GM19025 (cell line): ENCODE measurements around the gene CD63.

Experiments used
- ATAC-seq: cut with Tn5 transposase; IDR thresholded peaks from one replicate; pipeline ENCODE4 v1.9.1; 2021; ENCODE audit warnings: mild to moderate bottlenecking, low read depth, moderate library complexity; ENCODE audit not compliant: unreplicated experiment

The CD63 gene

DNA sequence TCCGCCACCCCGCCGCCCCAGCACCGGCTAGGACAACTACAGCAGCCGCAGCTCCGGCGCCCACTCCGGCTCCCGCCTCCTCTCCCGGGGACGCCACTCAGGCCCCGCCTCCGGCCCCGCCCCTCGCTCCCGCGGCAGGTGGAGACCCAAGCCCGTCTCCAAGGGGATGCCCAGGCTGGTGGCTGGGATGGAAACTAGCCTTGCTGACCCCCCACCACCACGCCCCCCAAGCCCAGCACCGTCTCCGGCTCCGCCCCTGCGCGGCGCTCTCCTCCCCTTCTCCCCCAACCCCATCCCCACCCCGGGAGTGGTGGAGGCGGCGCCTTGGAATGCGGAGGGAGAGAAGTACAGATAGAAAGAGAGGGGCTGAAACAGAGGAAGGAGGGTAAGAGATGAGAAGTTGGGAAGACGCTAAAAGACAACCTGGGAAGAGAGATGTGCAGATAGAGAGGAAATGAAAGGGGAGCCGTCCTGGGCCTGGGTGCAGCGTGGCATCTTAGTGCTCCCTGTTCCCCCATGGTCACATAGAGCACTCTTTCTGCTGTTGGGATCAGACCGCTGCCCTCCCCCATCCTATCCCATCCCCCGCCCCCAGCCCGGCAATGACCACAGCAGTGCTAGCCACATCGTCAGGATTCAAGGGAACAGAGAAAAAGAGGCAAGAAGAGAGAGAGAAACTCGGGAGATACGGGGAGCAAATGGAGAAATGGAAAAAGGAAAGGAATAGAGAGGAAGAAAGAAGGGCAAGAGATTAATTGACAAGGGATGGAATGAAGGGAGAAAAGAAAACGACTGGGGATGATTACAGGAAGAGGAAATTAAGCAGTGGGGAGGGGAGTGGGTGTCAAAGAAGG lies 20.7 kb downstream of the CD63 start, which contains the start of gene ITGA7:
TSS of gene ITGA7 (minus strand) at position 64 of the 854 bp plus-strand sequence. CDS start 222 bp downstream, outside the sequence.
- ATAC-seq: no peak

DNA sequence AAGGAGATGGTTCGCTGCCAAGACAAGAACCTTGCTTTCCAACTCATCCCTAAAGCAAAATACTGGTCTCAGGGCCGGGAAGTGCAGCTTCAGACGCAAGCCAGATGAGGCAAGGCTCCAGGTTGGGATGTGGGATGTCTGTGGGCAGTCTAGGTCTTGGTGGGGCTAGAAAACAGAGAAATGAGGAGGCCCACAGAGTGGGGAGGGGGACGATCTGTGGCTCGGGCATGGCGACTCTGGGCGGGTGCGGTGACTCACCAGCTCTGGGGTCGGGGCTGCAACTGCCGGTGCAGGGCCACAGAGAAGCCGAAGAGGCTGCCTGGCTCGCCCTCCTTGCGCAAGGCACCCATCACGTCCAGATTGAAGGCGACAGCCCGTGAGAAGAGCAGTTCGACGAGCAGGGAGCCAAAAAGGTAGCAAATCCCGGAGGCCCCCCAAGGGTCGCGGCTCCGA lies 21.6 kb downstream of the CD63 start:
- no peak for ATAC-seq

DNA sequence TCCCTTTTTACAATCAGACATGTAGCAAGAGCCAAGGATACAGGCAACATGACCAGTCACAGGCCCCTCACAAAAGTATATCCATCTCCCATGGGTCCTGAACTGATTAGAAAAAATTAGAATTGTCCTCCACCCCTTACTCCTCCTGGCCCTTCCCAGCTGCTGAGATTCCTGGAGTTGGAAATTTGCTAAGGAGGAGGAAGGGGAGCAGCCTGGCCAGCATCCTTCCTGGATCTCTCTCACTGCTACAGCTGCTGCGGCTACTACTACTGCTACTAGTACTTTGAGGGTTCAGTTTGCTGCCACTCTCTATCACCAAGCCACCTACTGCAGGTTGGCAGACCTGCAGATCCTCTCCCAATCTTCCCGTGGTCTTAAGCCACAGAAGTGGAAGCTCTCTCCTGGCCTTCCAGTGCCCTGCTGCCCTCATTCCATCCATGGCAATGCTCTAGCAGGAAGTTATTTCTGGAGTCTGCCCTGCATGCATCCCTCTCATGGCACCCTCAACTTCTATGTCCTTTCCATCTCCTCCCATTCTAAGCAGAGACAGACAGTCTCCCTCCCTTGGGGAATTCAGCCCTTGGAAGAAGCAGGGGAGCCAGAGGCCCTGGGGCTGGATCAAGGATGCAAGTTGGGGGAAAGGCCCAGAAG lies 22.1 kb downstream of the CD63 start:
- no peak for ATAC-seq

DNA sequence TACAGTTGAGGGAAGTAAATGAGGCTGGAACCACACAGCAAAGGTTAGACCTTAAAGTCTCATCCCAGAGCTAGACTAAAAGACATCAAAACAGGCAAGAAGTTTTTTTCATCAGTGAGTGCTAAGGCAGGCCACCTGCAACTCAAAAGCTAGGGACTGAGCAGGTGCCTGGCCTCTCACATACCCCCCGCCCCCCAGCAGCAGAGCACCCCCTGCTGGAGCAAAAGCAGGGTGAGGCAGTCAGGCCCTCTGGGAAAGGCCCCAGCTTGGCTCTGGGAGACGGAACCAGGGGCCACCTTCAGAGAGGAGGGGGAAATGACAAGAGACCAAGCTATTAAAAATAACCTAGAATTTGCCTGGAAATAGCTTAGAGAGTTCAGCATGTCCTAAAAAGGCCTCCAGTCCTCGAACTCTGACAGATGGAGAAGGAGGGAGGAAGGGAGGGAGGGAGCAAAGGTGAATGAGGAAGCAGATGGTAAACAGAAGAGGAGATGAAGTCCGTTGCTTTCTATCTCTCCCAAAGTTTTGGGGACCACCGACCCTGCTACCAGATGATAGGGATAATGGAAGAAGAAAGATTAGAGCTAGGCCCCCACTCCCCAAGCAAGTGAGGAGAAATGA lies 22.9 kb downstream of the CD63 start:
- ATAC-seq: no peak

DNA sequence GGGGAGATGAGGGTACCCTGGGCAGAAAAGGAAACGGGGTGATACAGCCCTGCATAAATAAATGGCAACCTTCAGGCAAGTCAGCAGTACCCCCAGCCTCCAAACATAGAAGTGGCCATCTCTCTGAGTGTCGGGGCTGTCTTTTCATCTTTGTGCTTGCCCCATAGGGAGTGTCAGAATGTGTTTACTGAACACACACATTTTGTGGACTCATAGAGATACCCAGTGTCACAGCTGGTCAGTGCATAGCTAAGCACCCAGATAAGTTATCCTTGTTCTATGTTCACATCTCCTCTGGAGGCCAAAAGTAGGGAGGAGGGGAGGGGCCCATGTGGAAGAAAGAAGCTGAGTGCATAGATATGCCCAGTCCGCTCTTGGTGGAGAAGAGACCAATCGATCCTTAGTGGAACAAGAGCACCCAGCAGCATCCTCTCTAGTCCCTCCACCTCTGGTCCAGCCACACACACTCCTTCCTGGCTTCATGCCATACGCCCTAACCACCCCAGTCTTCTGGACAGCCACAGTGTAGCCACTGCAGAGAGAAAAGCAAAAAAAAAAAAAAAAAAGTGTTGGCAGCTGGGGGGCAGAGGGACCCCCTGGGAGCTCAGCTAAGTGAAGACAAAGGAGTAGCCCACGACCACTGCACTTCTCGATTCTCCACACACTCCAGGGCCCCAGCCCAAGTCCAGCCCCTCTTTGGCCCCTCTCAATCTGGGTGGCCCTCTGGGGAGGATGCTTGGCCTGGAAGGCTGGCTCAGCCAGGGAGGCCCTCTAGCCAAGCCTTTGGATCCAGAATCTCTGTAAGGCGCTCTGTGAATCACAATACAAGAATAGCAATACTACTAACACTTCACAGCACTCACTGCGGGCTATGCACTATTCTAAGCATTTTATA lies 23.7 kb downstream of the CD63 start:
- ATAC-seq: no peak

DNA sequence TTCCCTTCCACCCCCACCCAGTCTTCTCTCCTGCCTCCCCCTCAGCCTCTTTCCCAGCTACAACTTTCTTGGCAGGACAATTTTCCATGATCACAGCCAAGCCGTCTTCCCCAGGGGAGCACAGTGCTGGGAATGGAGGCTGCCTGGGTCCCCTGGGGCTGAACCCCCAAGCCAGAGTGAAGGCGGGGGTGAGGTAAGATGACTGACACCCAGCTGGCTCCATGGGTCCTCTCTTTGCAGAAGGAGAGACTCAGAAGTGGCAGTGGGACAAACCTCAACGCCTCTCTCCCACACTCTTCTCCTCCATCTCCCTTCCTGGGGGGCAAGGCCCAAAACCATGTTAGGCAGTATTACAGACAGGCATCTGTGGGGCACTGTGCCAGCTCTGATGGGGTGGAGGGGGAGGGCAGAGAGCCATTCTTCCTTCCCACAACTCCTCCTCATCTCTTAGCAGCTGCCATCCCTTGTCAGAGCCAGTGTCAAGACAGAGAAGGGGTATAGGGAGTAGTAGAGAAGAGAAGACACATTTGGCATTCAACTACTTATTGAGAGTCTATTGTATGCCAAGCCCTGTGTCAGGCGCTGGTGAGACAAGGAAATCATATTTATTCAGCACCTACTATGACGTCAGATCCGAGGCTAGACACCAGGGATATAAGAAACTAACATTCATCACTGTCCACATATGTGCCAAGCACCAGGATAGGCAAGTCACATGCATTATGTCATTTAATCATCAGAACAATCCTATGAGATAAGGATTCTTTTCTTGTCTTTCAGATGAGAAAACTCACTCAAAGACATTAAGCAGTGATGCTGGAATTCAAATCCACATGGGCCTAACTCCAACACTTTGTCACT lies 24.7 kb downstream of the CD63 start:
- ATAC-seq: no peak

DNA sequence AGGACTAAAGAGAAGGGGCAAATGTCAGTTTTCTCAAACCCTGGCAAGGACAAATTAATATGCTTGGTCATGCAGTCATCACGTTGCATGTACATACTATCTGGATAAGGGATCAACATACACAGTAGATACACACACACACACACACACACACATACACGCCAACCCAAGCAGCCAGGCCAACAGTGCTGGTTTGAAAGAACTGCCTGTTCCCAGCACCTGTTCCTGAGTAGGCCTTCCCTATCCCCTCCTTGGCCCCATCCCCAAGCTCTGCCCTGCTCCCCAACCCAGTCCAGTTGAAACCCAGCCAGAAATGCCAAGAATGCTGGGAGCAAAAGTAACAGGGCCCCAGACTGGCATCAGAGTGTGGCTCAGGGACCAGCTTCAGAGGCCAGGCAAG lies 25.5 kb downstream of the CD63 start:
- ATAC-seq: no peak

DNA sequence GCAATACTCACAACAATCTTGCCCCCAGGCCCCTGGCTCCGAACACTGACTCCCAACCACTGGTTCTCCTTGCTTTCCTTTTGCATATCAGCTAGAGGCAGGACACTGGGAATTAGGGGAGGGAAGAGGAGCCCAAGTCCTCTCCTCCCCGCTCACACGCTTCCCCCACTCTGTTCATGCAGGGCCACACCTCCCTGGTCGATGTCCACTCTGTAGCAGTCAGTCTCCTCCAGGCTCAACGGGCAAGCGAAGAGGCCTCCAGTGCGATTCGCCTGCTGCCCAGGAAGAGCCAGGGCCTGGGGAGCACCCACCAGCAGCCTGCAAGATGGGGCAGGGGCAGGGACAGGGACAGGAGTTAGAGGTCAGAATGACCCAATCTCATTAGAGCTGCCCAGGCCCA lies 25.9 kb downstream of the CD63 start:
- ATAC-seq: no peak

DNA sequence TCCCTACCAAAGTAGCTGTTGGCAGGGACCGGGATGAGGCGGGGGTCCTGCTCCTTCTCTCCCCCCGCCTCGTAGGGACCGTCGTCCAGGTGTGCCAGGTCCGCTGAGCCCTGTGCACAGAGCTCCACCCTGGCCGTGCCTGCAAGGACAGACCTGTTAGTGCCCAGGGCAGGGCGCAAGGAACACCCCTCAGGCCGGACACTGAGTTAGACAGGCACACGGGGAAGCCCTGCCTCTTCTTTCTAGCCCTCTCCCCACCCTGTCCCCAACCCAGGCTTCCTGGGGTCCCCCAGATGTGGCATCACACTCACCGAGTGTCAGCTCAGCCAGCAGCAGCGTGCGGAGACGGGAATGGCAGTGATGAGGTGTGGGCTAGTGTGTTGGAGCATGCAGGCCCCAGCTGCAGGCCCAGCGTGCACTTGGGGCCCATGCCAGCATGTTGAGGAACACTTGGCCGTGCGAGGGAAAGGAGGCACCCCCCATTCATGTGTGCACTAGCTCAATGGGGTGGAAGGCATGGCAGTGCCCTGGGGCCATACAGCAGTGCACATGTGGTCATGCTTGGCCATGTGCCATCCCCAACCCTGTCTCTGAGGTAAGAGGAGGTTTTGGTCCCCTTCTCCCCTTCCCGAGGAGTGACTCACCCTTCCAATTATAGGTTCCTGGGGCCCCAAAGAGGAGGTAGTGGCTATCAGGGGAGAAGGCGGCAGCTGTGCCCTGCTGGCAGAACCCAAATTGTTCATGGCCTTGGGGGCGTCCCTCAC lies 28.4 kb downstream of the CD63 start:
- no peak for ATAC-seq

DNA sequence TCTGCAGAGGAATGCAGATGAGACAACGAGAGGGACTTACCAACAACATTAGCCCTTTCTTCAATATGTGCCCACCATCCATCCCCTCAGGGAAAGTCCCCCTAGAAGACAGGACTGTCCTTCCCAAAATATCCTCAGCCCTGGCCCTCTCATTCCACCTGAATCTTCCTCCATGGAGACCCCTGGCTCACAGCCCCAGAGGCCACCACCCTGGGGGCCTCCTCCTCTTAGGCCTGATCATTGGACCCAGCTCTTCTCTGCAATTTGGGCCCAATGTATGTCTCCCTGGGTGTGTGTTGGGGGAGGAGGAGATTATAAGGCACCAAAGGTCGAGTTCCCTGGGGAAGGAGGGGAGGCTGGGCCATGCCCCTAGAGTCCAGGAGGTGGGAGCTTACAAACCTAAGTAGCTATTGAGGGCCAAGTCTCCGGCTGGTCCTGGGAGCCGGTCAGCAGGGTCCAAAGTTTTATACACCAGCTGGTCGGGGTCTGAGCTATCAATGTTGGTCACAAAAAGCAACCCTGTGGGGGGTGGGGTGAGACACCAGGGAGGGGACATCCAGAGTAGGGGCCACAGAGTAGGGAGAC lies 29.2 kb downstream of the CD63 start:
- no peak for ATAC-seq

DNA sequence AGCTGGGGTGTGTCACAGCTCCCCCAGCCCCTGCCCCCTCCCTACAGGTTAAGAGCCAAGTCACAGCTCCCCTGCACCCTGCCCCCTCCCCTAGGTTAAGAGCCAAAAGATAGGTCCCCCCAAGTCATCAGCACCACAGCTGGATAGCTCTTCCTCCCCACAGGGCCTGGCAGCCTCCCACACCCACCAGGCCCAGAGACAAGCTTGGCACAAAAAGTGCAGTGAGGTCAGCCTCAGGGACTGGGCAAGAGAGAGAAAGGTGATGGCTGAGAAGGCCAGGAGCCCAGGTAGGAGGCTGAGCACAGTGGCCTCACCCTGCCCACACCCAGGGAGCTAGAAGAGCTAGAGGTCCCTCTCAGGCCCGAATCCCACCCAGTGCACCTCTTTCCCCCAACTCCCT lies 29.8 kb downstream of the CD63 start:
- ATAC-seq: no peak

DNA sequence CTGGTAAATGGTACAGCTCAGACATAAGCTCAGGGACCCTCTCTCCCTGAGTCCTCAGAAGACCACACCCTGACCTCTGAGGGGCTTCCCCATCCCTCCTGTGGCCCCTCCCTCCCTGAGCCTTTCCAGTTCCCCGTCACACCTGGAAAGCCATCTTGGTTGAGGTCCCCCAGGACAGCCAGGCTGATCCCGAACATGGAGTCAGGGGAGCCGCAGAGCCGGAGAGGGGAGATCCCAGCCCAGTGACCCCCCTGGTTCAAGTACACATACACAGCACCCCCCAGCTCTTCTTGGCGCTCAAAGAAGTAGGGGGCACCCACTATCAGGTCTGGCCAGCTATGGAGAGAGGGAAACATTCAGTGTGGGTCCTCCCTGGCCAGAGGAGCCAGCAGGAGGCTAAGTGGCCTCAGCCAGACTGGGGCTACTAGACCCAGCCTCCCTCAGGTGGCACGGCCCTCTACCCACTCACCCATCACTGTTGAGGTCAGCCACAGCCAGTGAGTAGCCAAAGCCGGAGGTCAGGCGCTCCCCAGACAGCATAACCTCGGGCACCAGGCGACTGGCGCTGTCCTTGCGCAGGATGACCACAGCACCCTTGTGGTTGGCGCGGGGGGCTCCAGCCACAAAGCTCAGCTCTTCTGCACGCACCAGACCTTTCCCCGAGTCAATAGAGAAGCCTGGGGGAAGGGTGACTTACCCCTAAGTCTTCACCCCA lies 30.4 kb downstream of the CD63 start:
- ATAC-seq: no peak

DNA sequence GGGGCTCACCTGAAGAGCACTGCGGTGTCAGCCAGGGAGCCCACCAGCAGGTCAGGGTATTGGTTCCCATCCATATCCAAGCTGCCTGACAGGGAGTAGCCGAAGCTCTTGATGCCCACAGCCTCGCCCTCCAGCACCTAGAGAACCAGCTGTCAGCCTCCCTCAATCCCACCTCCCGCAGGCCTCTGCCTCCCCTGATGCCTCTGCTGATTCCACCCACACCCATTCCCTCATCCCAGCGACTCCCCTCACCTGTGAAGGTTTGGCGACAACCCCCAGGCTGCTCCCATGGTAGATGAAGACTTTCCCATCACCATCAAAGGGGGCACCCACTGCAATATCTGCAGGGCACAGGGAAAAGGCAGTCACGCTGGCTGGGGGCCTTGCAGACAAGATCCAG lies 31.1 kb downstream of the CD63 start:
- no peak for ATAC-seq

DNA sequence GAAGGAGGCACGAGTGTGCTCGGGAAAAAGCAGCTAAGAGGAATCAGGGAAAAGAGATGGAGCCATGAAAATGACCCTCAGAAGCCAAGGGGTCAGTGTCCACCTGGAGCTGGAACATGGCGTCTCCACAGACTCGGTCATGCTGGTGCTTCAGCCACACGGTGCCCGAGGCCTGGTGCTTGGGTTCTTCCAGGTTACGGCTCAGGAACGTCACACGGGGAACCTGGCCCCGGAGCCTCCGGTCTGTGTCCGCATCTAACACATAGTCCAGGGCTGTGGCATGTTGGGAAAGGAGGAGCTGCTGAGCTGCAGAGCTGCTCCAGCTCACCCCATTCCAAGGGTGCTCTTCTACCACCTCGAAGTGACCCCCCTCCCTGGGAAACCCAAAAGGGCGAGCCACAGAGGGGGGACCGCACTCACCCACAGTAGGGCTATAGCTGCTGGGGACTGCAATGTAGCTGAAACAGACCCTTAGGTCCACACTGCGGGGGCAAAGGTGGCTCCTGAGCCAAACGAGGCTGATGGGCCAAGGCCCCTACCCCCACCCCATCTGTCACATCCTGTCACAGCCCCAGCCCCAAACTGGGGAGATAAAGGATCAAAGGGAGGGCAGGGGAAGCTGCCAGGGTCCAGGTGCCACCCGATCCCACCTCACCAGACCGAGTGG lies 31.9 kb downstream of the CD63 start:
- ATAC-seq: no peak

DNA sequence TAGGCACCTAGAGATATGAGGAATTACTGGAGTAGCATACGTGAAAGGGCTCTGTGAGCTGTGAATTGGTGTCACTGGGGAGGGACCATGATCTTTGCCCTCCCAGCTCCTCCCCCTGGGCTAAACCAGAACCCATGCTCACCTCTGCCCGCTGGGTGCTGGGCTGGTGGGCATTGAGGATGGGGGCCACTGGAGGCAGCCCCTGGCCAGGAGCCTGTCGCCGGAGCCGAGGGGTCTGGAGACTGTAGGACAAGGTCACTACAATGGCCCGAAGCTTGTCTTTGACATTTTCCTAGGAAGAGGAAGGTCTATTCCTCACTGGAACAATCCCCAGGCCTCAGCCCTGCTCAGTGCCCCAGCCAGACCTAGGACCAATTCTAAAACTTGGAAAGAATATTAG lies 32.7 kb downstream of the CD63 start:
- no peak for ATAC-seq

DNA sequence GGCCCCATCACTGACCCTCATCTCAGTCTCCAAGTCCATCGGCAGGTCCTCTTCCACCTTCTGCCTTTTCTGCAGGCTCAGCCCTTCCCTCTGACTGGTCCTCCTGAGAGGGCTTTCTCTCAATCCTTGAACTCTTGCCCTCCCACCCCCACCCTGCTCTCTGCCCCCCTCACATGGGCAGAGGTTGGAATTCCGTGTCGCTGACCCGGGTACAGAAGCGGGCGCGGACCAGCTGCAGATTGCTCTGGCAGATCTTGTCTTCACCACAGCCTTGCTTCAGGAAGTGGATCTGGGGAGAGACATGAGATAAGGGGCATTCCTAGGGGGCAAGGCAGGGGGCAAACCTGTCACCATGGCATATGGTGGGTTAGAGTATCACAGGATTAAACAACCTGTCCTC lies 33.5 kb downstream of the CD63 start:
- no peak for ATAC-seq

DNA sequence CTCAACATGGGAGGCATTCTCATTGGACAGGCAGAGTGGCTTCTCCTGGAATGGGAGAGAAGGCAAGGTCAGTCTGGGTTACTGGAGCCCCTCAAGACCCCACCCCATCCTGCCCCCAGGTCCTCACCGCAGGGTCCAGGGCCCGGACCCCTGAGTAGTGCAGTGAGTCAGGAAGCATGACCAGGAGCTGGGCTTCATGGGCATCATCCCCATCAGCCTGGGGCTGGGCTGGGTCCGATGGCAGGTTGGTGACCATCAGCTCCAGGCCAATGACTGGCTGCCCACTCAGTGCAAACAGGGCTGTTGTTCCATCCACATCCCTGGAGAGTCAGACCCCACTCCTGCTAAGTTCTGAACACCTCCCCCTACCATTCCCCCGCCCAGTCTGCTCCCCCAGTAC lies 34.2 kb downstream of the CD63 start:
- ATAC-seq: no peak

DNA sequence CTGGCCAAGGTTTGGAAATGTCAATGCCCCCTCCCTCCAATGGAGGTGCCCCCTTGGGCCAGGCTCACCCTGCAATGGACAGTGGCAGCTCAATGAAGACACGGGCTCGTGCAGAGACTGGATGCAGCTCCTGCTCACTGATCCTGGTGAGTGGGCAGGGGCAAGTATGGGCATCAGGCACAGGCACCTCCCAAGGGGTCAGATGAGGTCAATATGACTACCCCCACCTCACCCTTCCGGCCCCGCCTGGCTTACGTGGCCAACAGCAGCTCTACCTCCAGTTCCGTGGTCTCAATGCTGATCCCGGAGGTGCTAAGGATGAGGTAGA lies 34.7 kb downstream of the CD63 start:
- ATAC-seq: no peak
